ENCODE data around the gene BTN3A1. TPM values are rescaled to one million over a fixed set of nuclear protein-coding genes. Genes with fewer than 3 reads are reported as not detected.

The BTN3A1 gene
- total and polyA plus RNA-seq, 10 of the 15 experiments (the other 5 are each of a cell fraction or from before 2014, with no cell fraction given) = 5.6 to 60.1 (median 16.1) TPM

DNA sequence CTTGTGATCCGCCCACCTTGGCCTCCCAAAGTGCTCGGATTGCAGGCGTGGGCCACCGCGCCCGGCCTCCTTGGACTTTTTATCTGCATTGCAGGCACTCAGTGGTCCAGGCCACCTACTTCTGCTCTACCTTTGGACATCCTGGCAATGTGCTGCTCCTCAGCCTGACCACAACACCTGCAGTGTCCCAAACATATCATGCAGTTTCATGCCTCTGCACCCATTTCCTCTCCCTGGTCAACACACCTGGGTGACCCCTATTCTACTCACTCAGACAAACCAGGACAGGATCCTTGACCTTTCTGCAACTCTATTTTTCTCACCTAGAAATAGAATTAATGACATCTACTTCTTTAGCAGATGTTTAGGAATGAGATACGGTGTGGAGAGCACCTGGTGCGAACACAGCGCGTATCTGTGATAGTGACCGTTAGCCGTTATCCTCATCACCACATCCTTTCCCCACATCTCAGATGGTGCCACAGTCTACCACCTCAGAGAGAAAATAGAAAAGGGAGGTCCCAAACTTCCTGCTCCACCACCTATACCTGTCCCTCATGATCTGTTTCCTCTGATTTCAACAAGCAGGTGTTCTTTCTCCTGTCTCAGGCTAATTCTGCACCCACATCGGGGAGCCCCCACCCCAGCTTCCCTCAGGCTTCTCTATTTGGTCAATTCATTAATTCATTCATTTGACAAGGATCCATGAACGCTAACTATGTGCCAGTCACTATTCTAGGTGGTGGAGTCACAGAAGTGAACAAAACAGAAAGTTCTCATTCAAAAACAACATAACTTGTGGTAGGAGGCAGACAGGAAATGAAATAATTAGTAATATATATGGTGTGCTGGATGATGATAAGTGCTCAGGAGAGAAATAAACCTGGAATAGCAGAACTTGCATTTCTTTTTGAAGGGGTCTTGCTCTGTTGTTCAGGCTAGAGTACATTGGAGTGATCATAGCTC lies 41.3 kb upstream of the BTN3A1 start (continued):
- TF ChIP-seq E4F1 (IDR thresholded peaks at IDR 0.05; ENCODE audit: borderline replicate concordance, partially characterized antibody) = no peak
- TF ChIP-seq MLLT1 (IDR thresholded peaks at IDR 0.05) = no peak
- 0 out of 2 replicates have a peak, but pooled peaks have one; percentile 47 for TF ChIP-seq TCF3 (IDR thresholded peaks at IDR 0.05; ENCODE audit: borderline replicate concordance, insufficient read depth, low read depth, low read length)
- no peak for TF ChIP-seq NR2C2 (IDR thresholded peaks at IDR 0.05; ENCODE audit: borderline replicate concordance, control insufficient read depth, insufficient read length, low read depth)
- TF ChIP-seq IKZF2 (IDR thresholded peaks at IDR 0.05) = peak; percentile 56 to 57
- no peak for TF ChIP-seq TCF7 (IDR thresholded peaks at IDR 0.05; ENCODE audit: borderline replicate concordance)
- TF ChIP-seq POLR2AphosphoS5 (IDR thresholded peaks at IDR 0.05; ENCODE audit: low read length) = no peak
- peak; percentile 90 for TF ChIP-seq ZNF24 (IDR thresholded peaks at IDR 0.05)
- TF ChIP-seq MTA2 (IDR thresholded peaks at IDR 0.05; ENCODE audit: low read depth) = peak; percentile 64
- TF ChIP-seq LARP7 (IDR thresholded peaks at IDR 0.05) = 0 out of 2 replicates have a peak, but pooled peaks have one; percentile 24
- 0 out of 2 replicates have a peak, but pooled peaks have one; percentile 3 for TF ChIP-seq MEF2A (IDR thresholded peaks at IDR 0.05; ENCODE audit: insufficient read depth, low read depth, low read length)
